Neural crest cell (in vitro differentiated cells): Measurements from ENCODE around the gene CRIP3. TPM values are rescaled to one million over a fixed set of nuclear protein-coding genes. Genes with fewer than 3 reads are reported as not detected.
A peak's percentile ranks its signal among the peaks of the same experiment; 100 is the strongest.

Experiments
- DNase-seq: peaks from one replicate; pipeline ENCODE4 v3.0.0; 2021; ENCODE audit warnings: low read depth, mixed read lengths, low spot score
- H3K27ac Mint-ChIP-seq: one replicate; pipeline ENCODE4 v1.8.0; 2021; ENCODE audit warnings: mild to moderate bottlenecking, mixed read lengths; ENCODE audit not compliant: unreplicated experiment
- H3K27me3 Mint-ChIP-seq: 2 replicates; pipeline ENCODE4 v1.8.0; 2021; ENCODE audit warnings: low read depth, mild to moderate bottlenecking, mixed read lengths
- H3K36me3 Mint-ChIP-seq: 2 replicates; pipeline ENCODE4 v1.8.0; 2021; ENCODE audit warnings: low read depth, mild to moderate bottlenecking, mixed read lengths
- H3K4me1 Mint-ChIP-seq: 2 replicates; pipeline ENCODE4 v1.8.0; 2021; ENCODE audit warnings: mixed read lengths
- H3K4me3 Mint-ChIP-seq: one replicate; pipeline ENCODE4 v1.8.0; 2021; ENCODE audit warnings: mild to moderate bottlenecking, mixed read lengths
- H3K9me3 Mint-ChIP-seq: 2 replicates; pipeline ENCODE4 v1.8.0; 2021; ENCODE audit warnings: mixed read lengths
- CTCF ChIP-seq: fragments of 200-600 bp; sonication (generic); conservative IDR thresholded peaks from 2 replicates; pipeline ENCODE4 v1.5.0; 2021; ENCODE audit warnings: antibody characterized with exemption, mild to moderate bottlenecking
- total RNA-seq: library from RNA; stranded (reverse); gene quantifications from 2 replicates; pipeline ENCODE4 v1.2.1, GENCODE V29; 2021

The CRIP3 gene
- total RNA-seq, 1 donor from 2014 or later: 2.0 TPM

DNA sequence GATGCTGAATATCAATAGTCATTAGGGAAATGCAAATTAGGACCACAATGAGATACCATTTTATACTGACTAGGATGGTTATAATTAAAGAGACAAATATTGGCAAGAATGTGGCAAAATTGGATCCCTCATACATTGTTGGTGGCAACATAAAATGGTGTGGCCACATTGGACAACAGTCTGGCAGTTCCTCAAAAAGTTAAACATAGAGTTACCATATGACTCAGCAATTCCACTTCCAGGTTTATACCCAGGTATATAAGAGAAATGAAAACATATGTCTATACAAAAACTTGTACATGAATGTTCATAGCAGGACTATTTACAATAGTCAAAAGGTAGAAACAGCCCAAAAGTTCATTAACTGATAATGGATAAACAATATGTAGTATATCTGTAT lies 2.0 kb upstream of the CRIP3 start:
- no peak for DNase-seq
- Mint-ChIP-seq H3K4me1 (peaks cover 5% of the 10 kb centered on the region), H3K36me3 (no peaks in the 10 kb centered on the region), H3K27ac (no peak overlapping the region), H3K9me3 (no peaks in the 10 kb centered on the region), H3K27me3 (peaks cover 32% of the 10 kb centered on the region), H3K4me3 (no peak overlapping the region)
- TF ChIP-seq CTCF: no peak

DNA sequence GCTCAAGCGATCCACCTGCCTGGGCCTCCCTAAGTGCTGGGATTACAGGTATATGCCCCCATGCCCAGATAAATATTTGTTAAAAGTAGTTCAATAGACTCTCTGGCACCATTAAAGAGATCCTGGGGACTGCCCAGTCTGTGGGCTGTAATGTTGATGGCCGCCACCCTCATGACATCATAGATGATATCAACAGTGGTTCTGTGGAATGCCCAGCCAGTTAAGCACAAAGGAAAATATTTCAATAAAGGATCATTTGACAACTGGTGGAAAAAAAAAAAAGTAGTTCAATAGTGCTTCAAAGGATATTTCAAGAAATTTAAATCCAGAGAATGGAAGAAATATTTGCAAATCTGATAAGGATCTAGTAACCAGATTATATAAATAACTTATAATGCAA lies 1.5 kb upstream of the CRIP3 start:
- no peak for TF ChIP-seq CTCF
- Mint-ChIP-seq H3K36me3 (no peaks in the 10 kb centered on the region), H3K27ac (no peak overlapping the region), H3K4me1 (peaks cover 5% of the 10 kb centered on the region), H3K9me3 (no peaks in the 10 kb centered on the region), H3K27me3 (peaks cover 32% of the 10 kb centered on the region), H3K4me3 (no peak overlapping the region)
- DNase-seq: no peak

DNA sequence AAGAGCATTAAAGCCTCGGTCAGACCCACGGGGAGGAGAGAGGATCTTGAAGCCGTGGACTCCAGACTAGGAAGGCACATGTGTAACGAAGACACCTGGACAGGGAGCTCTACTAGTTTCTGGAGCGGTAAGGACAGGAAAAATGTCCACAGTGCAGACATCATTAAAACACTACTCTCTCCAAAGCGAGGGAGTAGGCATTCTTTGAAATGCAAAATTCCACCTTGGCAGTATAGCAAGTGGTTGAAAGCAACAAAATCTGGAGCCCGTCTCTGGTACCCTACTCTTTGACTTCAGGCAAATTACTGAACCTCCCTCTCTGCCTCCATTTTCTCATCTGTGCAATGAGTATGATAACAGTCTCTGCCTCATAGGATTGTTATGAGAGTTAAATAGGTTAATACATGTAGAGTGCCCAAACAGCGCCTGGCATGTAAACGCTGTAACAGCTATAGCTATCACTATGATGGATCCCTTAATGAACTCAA lies 408 bp upstream of the CRIP3 start:
- H3K36me3 Mint-ChIP-seq: no peaks in the 10 kb centered on the region
- H3K4me3 Mint-ChIP-seq: peak overlapping the region; percentile 56
- H3K27ac Mint-ChIP-seq: peak overlapping the region; percentile 70
- no peak for TF ChIP-seq CTCF
- H3K9me3 Mint-ChIP-seq: no peaks in the 10 kb centered on the region
- no peak for DNase-seq
- peaks cover 32% of the 10 kb centered on the region for H3K27me3 Mint-ChIP-seq
- peaks cover 5% of the 10 kb centered on the region for H3K4me1 Mint-ChIP-seq

DNA sequence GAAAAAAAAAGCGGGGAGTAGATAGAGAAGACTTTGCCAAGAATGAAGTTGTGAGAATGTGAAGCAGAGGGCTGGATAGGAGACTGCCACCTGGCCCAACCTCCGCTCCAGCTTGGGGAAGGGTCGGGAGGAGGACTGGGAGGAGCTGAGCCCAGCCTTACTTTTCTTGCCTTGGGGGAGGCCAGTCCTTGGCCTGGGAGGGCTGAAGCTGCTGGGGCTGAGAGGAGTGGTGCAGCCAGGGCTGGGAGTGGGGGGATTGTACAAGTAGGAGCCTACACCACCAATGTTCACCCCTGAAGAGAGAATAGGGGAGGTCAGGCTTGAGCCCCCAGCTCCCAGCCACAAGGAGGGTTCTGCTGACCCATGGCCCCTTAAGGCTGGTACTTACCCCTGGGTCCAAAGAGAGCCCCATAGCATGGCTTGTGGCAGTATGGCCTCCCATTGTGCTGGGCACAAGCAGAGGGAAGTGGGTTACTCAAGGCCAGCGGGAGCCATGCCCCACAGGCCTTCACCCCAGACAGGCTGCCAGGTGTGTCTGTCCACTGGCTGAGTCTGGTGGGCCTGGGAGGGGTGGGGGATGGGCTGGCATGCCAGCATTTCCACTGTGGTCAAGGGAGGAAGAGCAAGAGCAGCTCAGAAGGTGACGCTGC lies 1.1 kb downstream of the CRIP3 start:
- H3K4me1 Mint-ChIP-seq: peaks cover 5% of the 10 kb centered on the region
- no peak for TF ChIP-seq CTCF
- no peak overlapping the region for H3K4me3 Mint-ChIP-seq
- no peak overlapping the region for H3K27ac Mint-ChIP-seq
- no peaks in the 10 kb centered on the region for H3K36me3 Mint-ChIP-seq
- no peaks in the 10 kb centered on the region for H3K9me3 Mint-ChIP-seq
- H3K27me3 Mint-ChIP-seq: peaks cover 32% of the 10 kb centered on the region
- no peak for DNase-seq

- Mint-ChIP-seq H3K4me3 (no peak overlapping the region), H3K27ac (no peak overlapping the region), H3K27me3 (peaks cover 32% of the 10 kb centered on the region), H3K36me3 (no peaks in the 10 kb centered on the region), H3K9me3 (no peaks in the 10 kb centered on the region), H3K4me1 (peaks cover 5% of the 10 kb centered on the region)
- no peak for DNase-seq
- TF ChIP-seq CTCF: no peak
These were observed 2.5 kb downstream of the CRIP3 start for GRCh38 chr6:43306086-43306485.
